HepG2 (cell line): ENCODE results near the gene RAB27B. TPM values are rescaled to one million over a fixed set of nuclear protein-coding genes. Genes with fewer than 3 reads are reported as not detected.

Experiments used
- ATAC-seq: fragments of 200-7000 bp; cut with Tn5 transposase; 3 replicates; pipeline ENCODE4 v1.9.1; 2020; ENCODE audit warnings: mild to moderate bottlenecking, moderate library complexity
- BruUV-seq: library from RNA; stranded (reverse); fragments of 400-500 nt; replicated peaks from 2 replicates; lab custom pipeline; 2021; lab: Mats Ljungman, UMichigan
- CTCF ChIA-PET: fragments of 300-600 bp; formaldehyde crosslinking; extraction: SDS; loops from one replicate; lab custom pipeline; 2021; ENCODE audit warnings: low total read pairs, inconsistent platforms, low intra/inter-chr PET ratio; lab: Yijun Ruan, JAX
- POLR2A ChIA-PET: fragments of 350-600 bp; sonication (Branson Sonifier 250); formaldehyde crosslinking; loops from one replicate; lab custom pipeline; 2020; ENCODE audit warnings: antibody characterized with exemption, inconsistent platforms; lab: Yijun Ruan, JAX
- DNase-seq: peaks from one replicate; pipeline ENCODE4 v3.0.0-alpha.2; 2015; ENCODE audit warnings: low spot score
- FAIRE-seq: peaks from 3 replicates; lab custom pipeline; 2011; peaks lifted over from hg19 to GRCh38; lab: Jason Lieb, UNC
- H2AFZ ChIP-seq: one replicate; pipeline ENCODE4 v1.6.1; 2011; ENCODE audit warnings: low read length, inconsistent platforms
- H3K27ac ChIP-seq: fragments of 300-600 bp; 3 replicates; pipeline ENCODE4 v1.8.0; 2011; ENCODE audit warnings: mixed run types, mild to moderate bottlenecking, mixed read lengths, low read length, inconsistent platforms; ENCODE audit not compliant: insufficient read depth; ENCODE audit errors: extremely low read length
- H3K27me3 ChIP-seq, 2 experiments: fragments of 200-600 bp in 1 of 2; 2 replicates in 1 of 2; 3 replicates in 1 of 2; pipeline versions ENCODE4 v1.6.0 to v1.8.0; 2011; ENCODE audit warnings: low read length in 2 of 2, mild to moderate bottlenecking in 2 of 2, moderate library complexity in 2 of 2, inconsistent platforms in 1 of 2; ENCODE audit not compliant: insufficient read depth in 2 of 2, control insufficient read depth in 1 of 2
- H3K36me3 ChIP-seq, 2 experiments: fragments of 200-600 bp in 1 of 2; replicated peaks in 1 of 2; 2 replicates in 1 of 2; 3 replicates in 1 of 2; pipeline versions ENCODE4 v1.5.1 to v1.8.0; 2011; ENCODE audit warnings: low read length in 2 of 2, inconsistent platforms in 1 of 2; ENCODE audit not compliant: insufficient read depth in 2 of 2, control insufficient read depth in 1 of 2
- H3K4me1 ChIP-seq: 2 replicates; pipeline ENCODE4 v1.5.1; 2012; ENCODE audit warnings: low read length, inconsistent platforms; ENCODE audit not compliant: insufficient read depth
- H3K4me2 ChIP-seq: 2 replicates; pipeline ENCODE4 v1.6.0; 2011; ENCODE audit warnings: low read depth, low read length, inconsistent platforms
- H3K4me3 ChIP-seq, 3 experiments: fragments of 200-600 bp in 1 of 3; sonication (generic), shearing (Covaris generic) in 1 of 3; replicated peaks in 1 of 3; 2 replicates each; pipeline ENCODE4 v1.5.1; 2011 to 2016; ENCODE audit warnings: low read length in 3 of 3, inconsistent platforms in 2 of 3, low read depth in 2 of 3, mild to moderate bottlenecking in 2 of 3, control low read depth in 1 of 3, mixed read lengths in 1 of 3; ENCODE audit not compliant: insufficient read depth in 1 of 3
- H3K79me2 ChIP-seq: one replicate; pipeline ENCODE4 v1.6.1; 2011; ENCODE audit warnings: low read length, inconsistent platforms; ENCODE audit not compliant: insufficient read depth
- H3K9ac ChIP-seq: 2 replicates; pipeline ENCODE4 v1.6.0; 2011; ENCODE audit warnings: mild to moderate bottlenecking, low read depth, low read length, inconsistent platforms; ENCODE audit not compliant: insufficient read depth
- H3K9me3 ChIP-seq: 2 replicates; pipeline ENCODE4 v1.5.1; 2012; ENCODE audit warnings: mild to moderate bottlenecking, low read length
- H4K20me1 ChIP-seq: 2 replicates; pipeline ENCODE4 v1.6.0; 2011; ENCODE audit warnings: inconsistent platforms, mild to moderate bottlenecking, low read length, moderate library complexity; ENCODE audit not compliant: insufficient read depth
- CSRNP2 ChIP-seq: sonication (generic); formaldehyde crosslinking; conservative IDR thresholded peaks from 2 replicates; pipeline ENCODE4 v1.8.0; 2022; ENCODE audit warnings: low read depth, missing genetic modification reagents
- FOXP4 ChIP-seq: sonication (generic); formaldehyde crosslinking; IDR thresholded peaks from 2 replicates; pipeline ENCODE4 v1.4.0; 2020; ENCODE audit warnings: missing genetic modification reagents
- JUN ChIP-seq: sonication (generic); formaldehyde crosslinking; IDR thresholded peaks from 2 replicates; pipeline ENCODE4 v1.4.0; 2020; ENCODE audit warnings: mild to moderate bottlenecking, missing genetic modification reagents
- RBFOX2 ChIP-seq: fragments of 200-400 bp; formaldehyde crosslinking; IDR thresholded peaks from 2 replicates; pipeline ENCODE4 v1.6.1; 2017; ENCODE audit warnings: low read depth, mild to moderate bottlenecking, low read length
- ZNF274 ChIP-seq: sonication (generic); formaldehyde crosslinking; IDR thresholded peaks from 2 replicates; pipeline ENCODE4 v1.5.1; 2020; ENCODE audit warnings: mild to moderate bottlenecking, missing genetic modification reagents
- ZUFSP ChIP-seq: sonication (generic); formaldehyde crosslinking; IDR thresholded peaks from 2 replicates; pipeline ENCODE4 v1.9.0; 2021; ENCODE audit warnings: missing genetic modification reagents, mild to moderate bottlenecking, borderline replicate concordance
- WGBS: methylation state at CpG from one replicate; pipeline ENCODE4 v1.1.6; 2017; ENCODE audit warnings: low lambda C conversion rate; 5-methylcytosine and 5-hydroxymethylcytosine counted together
- in situ Hi-C: cut with HindIII; loops from 2 replicates; pipeline ENCODE4 v1.10.0; 2017; ENCODE audit warnings: low pct_unique_long_range_greater_than_20kb; ENCODE audit not compliant: extremely low pct_ligation_motif_present
- intact Hi-C: fragments of 100-400 bp; cut with micrococcal nuclease; formaldehyde crosslinking; loops from one replicate; pipeline ENCODE4 v1.10.0; 2022; ENCODE audit not compliant: unreplicated experiment
- polyA plus RNA-seq, 8 experiments: library from polyadenylated mRNA; depleted of rRNA in 3 of 8; stranded (reverse) in 7 of 8; unstranded in 1 of 8; fragments of >200 nt; fragmentation: Illumina TruSeq in 4 of 8; extraction: Trizol in 4 of 8; gene quantifications; 2 replicates each; pipeline versions ENCODE4 v1.2.1 to v1.2.3, GENCODE V29; 2011 to 2016; ENCODE audit warnings: low read depth in 4 of 8, missing spikeins in 1 of 8, mixed read lengths in 1 of 8; ENCODE audit not compliant: insufficient read depth in 1 of 8
- total RNA-seq, 5 experiments: library from RNA; depleted of rRNA; stranded (reverse); fragments of >200 nt; fragmentation: Illumina TruSeq; extraction: Trizol; gene quantifications; 2 replicates each; pipeline ENCODE4 v1.2.3, GENCODE V29; 2016; ENCODE audit warnings: low read depth in 1 of 5

The RAB27B gene
- total and polyA plus RNA-seq, 2 of the 13 experiments (the other 11 are each of a cell fraction or from before 2014, with no cell fraction given): not detected

GRCh38 chr18:54942144-54942543 is 113.9 kb downstream of the RAB27B start:
- no peak overlapping the region for H3K4me3 ChIP-seq
- DNase-seq (no peak), ATAC-seq (no peak), FAIRE-seq (no peak)
- no peaks in the 10 kb centered on the region for H3K27me3 ChIP-seq
- ChIA-PET POLR2A (no interaction called here), CTCF (no interaction called here)
- no peaks in the 10 kb centered on the region for H3K79me2 ChIP-seq
- H3K4me2 ChIP-seq: no peak overlapping the region
- no peak overlapping the region for H3K27ac ChIP-seq
- H3K4me1 ChIP-seq: peaks cover 41% of the 10 kb centered on the region
- H4K20me1 ChIP-seq: no peaks in the 10 kb centered on the region
- in situ Hi-C loops: no loop called here
- H3K36me3 ChIP-seq: peaks cover 4 to 11% of the 10 kb centered on the region in 2 experiments; a peak in 4 of 5 replicates
- H3K9me3 ChIP-seq: no peaks in the 10 kb centered on the region
- intact Hi-C loops: loop anchor here (10.0 kb wide), 1 partner anchor 177 kb away; no protein-coding TSS in a partner anchor
- no peak overlapping the region for H3K9ac ChIP-seq
- H2AFZ ChIP-seq: no peak overlapping the region
- 89% methylated on average over 4 of the region's 4 CpGs for WGBS
- no TSS peak for BruUV-seq
- TF ChIP-seq ZUFSP (no peak), JUN (CRISPR knock-in tag) (no peak), ZNF274 (CRISPR knock-in tag) (no peak), RBFOX2 (no peak), FOXP4 (CRISPR knock-in tag) (no peak), CSRNP2 (no peak)
